Fibroblast of peridontal ligament (primary cell): ENCODE results near the gene BRD2.

ENCODE experiments used
- DNase-seq: peaks from one replicate; pipeline ENCODE4 v3.0.0-alpha.2; 2010; ENCODE audit errors: extremely low read depth

Gene BRD2

DNA sequence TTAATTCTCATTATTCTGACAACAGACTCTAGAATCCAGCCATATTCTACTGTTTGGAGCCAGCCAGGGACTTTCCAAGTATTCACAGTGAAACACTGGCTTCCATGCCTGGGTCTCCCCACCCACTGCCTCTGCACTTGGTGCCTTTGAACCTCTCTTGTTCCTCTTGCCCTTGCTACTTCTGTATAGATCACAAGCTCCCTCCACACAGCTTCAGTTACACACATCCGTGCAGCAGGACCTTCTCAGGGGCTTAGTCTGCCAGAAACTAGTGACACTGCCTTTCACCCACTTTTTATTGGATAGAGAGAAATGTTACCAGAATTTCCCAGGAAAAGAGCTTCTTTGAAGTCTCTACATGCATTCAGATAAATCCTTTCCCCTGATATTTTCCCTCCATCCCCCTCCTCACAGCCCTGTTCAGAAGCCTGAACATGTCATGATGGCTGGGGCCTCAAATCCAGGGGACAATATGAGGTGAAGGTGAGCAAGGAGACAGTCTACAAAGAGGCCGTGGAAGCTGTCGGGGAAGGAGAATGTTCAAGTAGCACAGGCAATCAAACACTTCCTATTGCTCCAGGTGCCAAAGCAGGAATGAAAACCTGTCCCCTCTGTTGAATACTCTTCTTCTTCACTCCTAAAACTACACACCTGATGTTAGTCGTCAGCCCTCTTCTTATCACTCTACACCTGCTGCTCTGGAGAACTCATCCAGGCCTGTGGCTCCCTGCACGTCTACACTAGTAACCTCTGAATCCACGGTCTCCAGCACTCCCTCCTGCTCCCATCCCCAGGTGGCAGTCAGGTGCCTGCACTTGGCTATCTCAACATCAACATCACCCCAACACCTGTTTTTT is 61.2 kb downstream of the BRD2 start:
- peak; percentile 46 for DNase-seq

DNA sequence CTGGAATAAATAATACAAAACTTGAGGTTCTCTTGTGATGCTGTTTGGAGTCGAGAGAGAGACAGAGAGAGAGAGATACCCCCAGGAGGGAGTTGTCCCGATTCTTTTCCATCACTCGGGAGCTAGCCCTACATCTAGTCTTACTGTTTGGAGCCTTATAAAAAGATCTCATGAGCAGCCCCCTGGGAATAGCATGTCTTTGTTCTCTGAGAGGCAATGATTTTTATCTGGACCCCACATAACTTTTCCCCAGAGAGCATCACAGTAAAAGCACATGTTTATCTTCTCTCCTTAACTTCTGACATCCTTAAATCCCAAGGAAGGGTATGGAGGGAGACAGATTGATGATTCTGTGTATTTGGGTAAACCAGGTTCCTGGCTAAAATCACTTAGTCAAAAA is 61.9 kb downstream of the BRD2 start:
- no peak for DNase-seq
